K562 (cell line): ENCODE results near the gene SLC7A8. TPM values are rescaled to one million over a fixed set of nuclear protein-coding genes. Genes with fewer than 3 reads are reported as not detected.

Experiments used
- MGA ChIP-seq: fragments of 450-650 bp; IDR thresholded peaks from 2 replicates; pipeline ENCODE4 v1.6.1; 2016; ENCODE audit warnings: mild to moderate bottlenecking, moderate library complexity
- POLR2A ChIP-seq: fragments of 450-650 bp; conservative IDR thresholded peaks from 2 replicates; pipeline ENCODE4 v1.6.1; 2016
- ZBTB26 ChIP-seq: fragments of 450-650 bp; formaldehyde crosslinking; IDR thresholded peaks from 2 replicates; pipeline ENCODE4 v1.4.0; 2022; ENCODE audit warnings: missing genetic modification characterization
- ZFP91 ChIP-seq: sonication (generic); formaldehyde crosslinking; IDR thresholded peaks from 2 replicates; pipeline ENCODE4 v1.8.0; 2022; ENCODE audit warnings: mild to moderate bottlenecking, missing genetic modification reagents
- polyA plus RNA-seq, 8 experiments: library from polyadenylated mRNA; depleted of rRNA in 4 of 8; stranded (reverse) in 5 of 8; unstranded in 3 of 8; fragments of >200 nt; fragmentation: Nextera tagmentation in 2 of 8; fragmentation: Illumina TruSeq in 1 of 8; extraction: Ambion mirVana in 2 of 8; extraction: Trizol in 1 of 8; gene quantifications; 2 replicates each; pipeline versions ENCODE4 v1.2.1 to v1.2.3, GENCODE V29; 2011 to 2014; ENCODE audit warnings: inconsistent platforms in 1 of 8, missing spikeins in 1 of 8
- total RNA-seq, 7 experiments: library from RNA; depleted of rRNA in 6 of 7; stranded (reverse); fragments of >200 nt in 6 of 7; fragmentation: Illumina TruSeq in 2 of 7; extraction: Trizol in 2 of 7; gene quantifications; 2 replicates each; pipeline versions ENCODE4 v1.2.1 to v1.2.3, GENCODE V29; 2011 to 2021; ENCODE audit warnings: low replicate concordance in 1 of 7

Gene SLC7A8
- total and polyA plus RNA-seq, 9 of the 15 experiments (the other 6 are each of a cell fraction or from before 2014, with no cell fraction given), result 2.0 to 33.0 (median 6.0) TPM

- TF ChIP-seq MGA (no peak), ZFP91 (CRISPR knock-in tag) (no peak), ZBTB26 (CRISPR knock-in tag) (no peak), POLR2A (no peak)
- TF ChIP-seq, all 486 proteins: peak for 0
Observed at GRCh38 chr14:23125011-23125410, 58.4 kb downstream of the SLC7A8 start (continued).
